ENCODE measurements around the gene NUP214. TPM values are rescaled to one million over a fixed set of nuclear protein-coding genes. Genes with fewer than 3 reads are reported as not detected.

Gene NUP214
- total RNA-seq, 5 donors from 2014 or later (not counting 1 experiment from before 2014, with no cell fraction given) = 66.7 to 106 (median 68.5) TPM

DNA sequence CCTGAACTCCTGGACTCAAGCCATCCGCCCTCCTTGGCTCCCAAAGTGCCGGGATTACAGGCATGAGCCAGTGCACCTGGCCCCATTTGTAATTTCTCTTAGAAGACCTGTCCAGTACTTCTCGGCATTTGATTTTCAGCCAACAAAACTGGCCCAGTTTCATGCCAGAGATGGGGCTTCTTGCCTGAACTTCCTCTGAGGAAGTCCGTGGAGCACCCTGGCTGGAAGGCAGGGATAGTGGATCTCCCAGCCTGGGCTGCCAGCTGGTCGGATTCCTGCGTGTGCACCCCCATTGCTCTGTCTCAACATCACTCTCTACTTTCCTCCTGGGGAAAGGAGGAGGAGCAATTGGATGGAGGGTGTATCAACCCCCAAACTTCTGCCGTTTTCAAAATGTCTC, 111.9 kb downstream of the NUP214 start:
- CTCF ChIA-PET = interaction anchor here in 1 of 2 donors (0.7 kb wide), 1 partner anchor 38 kb away, joined by 3 read pairs; no protein-coding TSS in a partner anchor
- POLR2A ChIA-PET = interaction anchor here (0.5 to 0.8 kb wide), 5 partner anchors 14 to 127 kb away, joined by 3 to 5 read pairs (median 3); no protein-coding TSS in a partner anchor
- peak overlapping the region in 1 of 3 donors; percentile 78 for H3K4me3 Mint-ChIP-seq

DNA sequence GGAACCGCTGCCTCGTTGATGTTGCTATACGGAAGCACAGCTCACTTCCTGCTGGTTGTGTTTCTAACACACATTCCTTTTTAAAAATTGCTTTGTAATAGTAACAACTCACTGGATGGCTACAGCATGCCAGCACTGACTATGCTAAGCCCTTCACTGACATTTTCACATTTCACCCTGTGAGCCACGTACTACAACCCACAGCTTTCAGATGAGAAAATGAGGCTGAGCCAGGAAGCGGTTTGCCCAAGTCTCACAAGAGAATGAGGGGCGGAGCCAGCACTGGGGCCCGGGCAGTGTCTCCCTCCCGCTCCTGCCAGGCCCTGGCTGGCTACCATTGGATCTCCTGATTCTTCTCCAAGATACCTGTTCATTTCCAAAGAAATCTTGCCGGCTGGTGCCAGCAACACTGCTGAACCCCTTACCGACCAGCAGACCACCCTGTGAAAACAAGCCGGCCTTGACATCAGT, 112.6 kb downstream of the NUP214 start:
- H3K9me3 ChIP-seq = no peaks in the 10 kb centered on the region
- 2% methylated on average over 8 of the region's 11 CpGs for WGBS (ENCODE audit: insufficient coverage)
- Mint-ChIP-seq H3K4me1 (peaks cover 44 to 64% (median 61%) of the 10 kb centered on the region in 3 donors), H3K9me3 (peaks cover 0 to 2% (median 0%) of the 10 kb centered on the region in 3 donors), H3K27ac (peak overlapping the region; percentile 96 to 97), H3K36me3 (peaks cover 14% of the 10 kb centered on the region), H3K4me3 (peak overlapping the region; percentile 71 to 78 (median 74)), H3K27me3 (no peaks in the 10 kb centered on the region)
- POLR2A ChIA-PET = interaction anchor here (0.6 to 0.8 kb wide), 4 partner anchors 14 to 1434 kb away, joined by 3 to 5 read pairs (median 4); no protein-coding TSS in a partner anchor
- CTCF ChIA-PET = interaction anchor here (0.6 to 0.7 kb wide), 2 partner anchors 37 to 58 kb away, joined by 3 read pairs; no protein-coding TSS in a partner anchor
- H3K27ac ChIP-seq (ENCODE audit: low read length) = peak overlapping the region; percentile 83
- ATAC-seq (replicated peaks in 1 of 4) = peak; percentile 93 to 98 (median 96)
- peak; percentile 71 to 91 (median 85) for DNase-seq
- no peaks in the 10 kb centered on the region for H3K27me3 ChIP-seq (replicated peaks in 1 of 2; ENCODE audit: control insufficient read depth in 2 of 2, extremely low read depth in 1 of 2, insufficient read depth in 2 of 2, low read length in 1 of 2)
- peaks cover 14 to 72% of the 10 kb centered on the region in 2 experiments for H3K4me1 ChIP-seq (ENCODE audit: control insufficient read depth in 1 of 2, extremely low read depth in 1 of 2, insufficient read depth in 2 of 2, low read length in 2 of 2)
- peak overlapping the region; percentile 28 to 53 for H3K4me3 ChIP-seq (ENCODE audit: control insufficient read depth in 1 of 2, extremely low read depth in 1 of 2, low read length in 1 of 2)
- H3K36me3 ChIP-seq (ENCODE audit: control insufficient read depth in 2 of 2, extremely low read depth in 1 of 2, insufficient read depth in 1 of 2, low read length in 1 of 2) = peaks cover 3 to 13% of the 10 kb centered on the region in 2 donors

More for the DNA sequence above, 111.9 kb downstream of the NUP214 start:
- Histone ChIP-seq H3K27ac (ENCODE audit: low read length) (peak overlapping the region; percentile 83), H3K36me3 (ENCODE audit: control insufficient read depth in 2 of 2, extremely low read depth in 1 of 2, insufficient read depth in 1 of 2, low read length in 1 of 2) (peaks cover 3 to 15% of the 10 kb centered on the region in 2 donors), H3K9me3 (no peaks in the 10 kb centered on the region), H3K4me1 (ENCODE audit: control insufficient read depth in 1 of 2, extremely low read depth in 1 of 2, insufficient read depth in 2 of 2, low read length in 2 of 2) (peaks cover 14 to 79% of the 10 kb centered on the region in 2 experiments), H3K27me3 (replicated peaks in 1 of 2; ENCODE audit: control insufficient read depth in 2 of 2, extremely low read depth in 1 of 2, insufficient read depth in 2 of 2, low read length in 1 of 2) (no peaks in the 10 kb centered on the region), H3K4me3 (ENCODE audit: control insufficient read depth in 1 of 2, extremely low read depth in 1 of 2, low read length in 1 of 2) (no peak overlapping the region)
- Mint-ChIP-seq H3K9me3 (no peaks in the 10 kb centered on the region), H3K27me3 (no peaks in the 10 kb centered on the region), H3K27ac (peak overlapping the region; percentile 72 to 96), H3K4me1 (peaks cover 44 to 64% (median 63%) of the 10 kb centered on the region in 3 donors), H3K36me3 (peaks cover 13% of the 10 kb centered on the region)
- no peak for DNase-seq
- no peak for ATAC-seq (replicated peaks in 1 of 4)
- 94% methylated on average over 3 of the region's 7 CpGs for WGBS (ENCODE audit: insufficient coverage)

- DNase-seq (peak in 4 of 35 experiments; percentile 11 to 35 (median 24)), ATAC-seq (replicated peaks in 1 of 4) (peak; percentile 25 to 43 (median 28))
- Histone ChIP-seq H3K27me3 (replicated peaks in 1 of 2; ENCODE audit: control insufficient read depth in 2 of 2, extremely low read depth in 1 of 2, insufficient read depth in 2 of 2, low read length in 1 of 2) (no peaks in the 10 kb centered on the region), H3K9me3 (no peaks in the 10 kb centered on the region), H3K4me1 (ENCODE audit: control insufficient read depth in 1 of 2, extremely low read depth in 1 of 2, insufficient read depth in 2 of 2, low read length in 2 of 2) (peaks cover 14 to 67% of the 10 kb centered on the region in 2 experiments), H3K4me3 (ENCODE audit: control insufficient read depth in 1 of 2, extremely low read depth in 1 of 2, low read length in 1 of 2) (peak overlapping the region; percentile 28 to 53), H3K36me3 (ENCODE audit: control insufficient read depth in 2 of 2, extremely low read depth in 1 of 2, insufficient read depth in 1 of 2, low read length in 1 of 2) (peaks cover 3 to 13% of the 10 kb centered on the region in 2 donors), H3K27ac (ENCODE audit: low read length) (peak overlapping the region; percentile 83)
- H3K4me3 Mint-ChIP-seq = peak overlapping the region; percentile 71 to 78 (median 74)
- peak overlapping the region; percentile 96 to 97 for H3K27ac Mint-ChIP-seq
- ChIA-PET CTCF (interaction anchor here in 1 of 2 donors (0.6 kb wide), 1 partner anchor 58 kb away, joined by 3 read pairs; no protein-coding TSS in a partner anchor), POLR2A (interaction anchor here (0.6 to 1.0 kb wide), 3 partner anchors 14 to 1433 kb away, joined by 3 to 6 read pairs (median 3); no protein-coding TSS in a partner anchor)
- peaks cover 41 to 60% (median 57%) of the 10 kb centered on the region in 3 donors for H3K4me1 Mint-ChIP-seq
- 50% methylated on average over 21 of the region's 23 CpGs for WGBS (ENCODE audit: insufficient coverage)
- H3K27me3 Mint-ChIP-seq = no peaks in the 10 kb centered on the region
- H3K9me3 Mint-ChIP-seq = peaks cover 0 to 4% (median 0%) of the 10 kb centered on the region in 3 donors
- peaks cover 13% of the 10 kb centered on the region for H3K36me3 Mint-ChIP-seq
These were observed 113.1 kb downstream of the NUP214 start for GRCh38 chr9:131238402-131239021.

GRCh38 chr9:131239161-131239975, 114.0 kb downstream of the NUP214 start:
- H3K27ac Mint-ChIP-seq = peak overlapping the region; percentile 1 to 59
- H3K9me3 Mint-ChIP-seq = peaks cover 0 to 4% (median 0%) of the 10 kb centered on the region in 3 donors

DNA sequence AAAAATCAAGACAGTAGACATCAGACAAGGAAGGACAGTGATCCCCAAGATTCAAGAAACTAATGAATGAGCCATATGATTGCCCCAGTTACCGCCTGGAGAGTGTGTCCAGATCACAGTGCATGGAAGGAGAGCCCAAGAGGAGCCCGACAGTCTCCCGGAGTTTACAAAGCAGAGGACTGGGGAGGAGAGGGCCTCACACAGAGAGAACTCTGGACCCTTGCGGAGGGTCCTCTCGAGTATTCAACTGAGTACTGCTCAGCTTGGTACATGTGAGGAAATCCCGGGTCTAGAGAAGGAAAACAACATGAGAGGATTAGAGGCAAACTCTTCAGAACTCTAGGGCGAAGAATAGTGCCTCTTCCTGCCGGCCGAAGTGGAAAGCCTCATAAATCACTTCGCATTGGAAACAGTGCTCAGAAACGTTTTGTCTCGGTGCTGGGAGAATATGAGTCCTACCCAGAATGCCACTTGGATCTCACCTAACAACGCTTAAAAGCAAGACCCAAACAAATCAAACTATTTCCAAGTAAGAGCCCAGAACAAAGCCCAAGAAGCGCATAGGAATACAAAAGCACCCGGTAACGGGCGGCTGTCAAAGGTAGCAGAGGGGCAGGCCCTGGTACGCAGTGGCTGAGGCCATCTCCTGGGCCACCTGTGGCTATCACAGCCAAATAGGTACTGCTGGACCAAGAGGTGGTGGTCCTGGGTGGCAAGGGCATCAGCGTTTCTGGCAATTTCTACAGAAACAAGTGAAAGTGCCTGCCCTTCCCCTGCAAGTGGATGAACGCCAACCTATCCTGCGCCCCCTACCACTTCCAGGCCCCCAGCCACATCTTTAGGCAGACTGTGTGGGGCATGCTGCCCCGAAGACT, 114.9 kb downstream of the NUP214 start:
- Mint-ChIP-seq H3K9me3 (peaks cover 0 to 4% (median 0%) of the 10 kb centered on the region in 3 donors), H3K4me1 (peaks cover 29 to 45% (median 41%) of the 10 kb centered on the region in 3 donors), H3K27me3 (no peaks in the 10 kb centered on the region), H3K4me3 (no peak overlapping the region), H3K27ac (peak overlapping the region in 1 of 2 donors; percentile 36), H3K36me3 (peaks cover 4% of the 10 kb centered on the region)
- Histone ChIP-seq H3K9me3 (no peaks in the 10 kb centered on the region), H3K4me1 (ENCODE audit: control insufficient read depth in 1 of 2, extremely low read depth in 1 of 2, insufficient read depth in 2 of 2, low read length in 2 of 2) (peaks cover 14 to 49% of the 10 kb centered on the region in 2 experiments), H3K27me3 (replicated peaks in 1 of 2; ENCODE audit: control insufficient read depth in 2 of 2, extremely low read depth in 1 of 2, insufficient read depth in 2 of 2, low read length in 1 of 2) (no peaks in the 10 kb centered on the region), H3K4me3 (ENCODE audit: control insufficient read depth in 1 of 2, extremely low read depth in 1 of 2, low read length in 1 of 2) (no peak overlapping the region), H3K27ac (ENCODE audit: low read length) (no peak overlapping the region), H3K36me3 (ENCODE audit: control insufficient read depth in 2 of 2, extremely low read depth in 1 of 2, insufficient read depth in 1 of 2, low read length in 1 of 2) (peaks cover 0 to under 1% of the 10 kb centered on the region in 2 donors)
- DNase-seq (no peak), ATAC-seq (replicated peaks in 1 of 4) (no peak)
- ChIA-PET CTCF (no interaction called here), POLR2A (interaction anchor here in 1 of 2 donors (0.6 kb wide), 1 partner anchor 301 kb away, joined by 7 read pairs; no protein-coding TSS in a partner anchor)
- WGBS (ENCODE audit: insufficient coverage) = 92% methylated on average over 21 of the region's 22 CpGs

More at GRCh38 chr9:131239161-131239975, 114.0 kb downstream of the NUP214 start:
- Histone ChIP-seq H3K27ac (ENCODE audit: low read length) (no peak overlapping the region), H3K9me3 (no peaks in the 10 kb centered on the region), H3K4me1 (ENCODE audit: control insufficient read depth in 1 of 2, extremely low read depth in 1 of 2, insufficient read depth in 2 of 2, low read length in 2 of 2) (peaks cover 14 to 58% of the 10 kb centered on the region in 2 experiments), H3K27me3 (replicated peaks in 1 of 2; ENCODE audit: control insufficient read depth in 2 of 2, extremely low read depth in 1 of 2, insufficient read depth in 2 of 2, low read length in 1 of 2) (no peaks in the 10 kb centered on the region), H3K4me3 (ENCODE audit: control insufficient read depth in 1 of 2, extremely low read depth in 1 of 2, low read length in 1 of 2) (no peak overlapping the region), H3K36me3 (ENCODE audit: control insufficient read depth in 2 of 2, extremely low read depth in 1 of 2, insufficient read depth in 1 of 2, low read length in 1 of 2) (peaks cover 3 to 6% of the 10 kb centered on the region in 2 donors)
- WGBS (ENCODE audit: insufficient coverage) = 93% methylated on average over 21 of the region's 23 CpGs
- Mint-ChIP-seq H3K36me3 (peaks cover 5% of the 10 kb centered on the region), H3K4me1 (peaks cover 32 to 52% (median 49%) of the 10 kb centered on the region in 3 donors), H3K27me3 (no peaks in the 10 kb centered on the region), H3K4me3 (peak overlapping the region in 1 of 3 donors; percentile 78)
- ChIA-PET POLR2A (interaction anchor here in 1 of 2 donors (1.0 kb wide), 1 partner anchor 14 kb away, joined by 3 read pairs; no protein-coding TSS in a partner anchor), CTCF (no interaction called here)
- no peak for DNase-seq
- no peak for ATAC-seq (replicated peaks in 1 of 4)

Measured in T-cell (primary cell).